Anterior cingulate cortex (tissue), 58 donors: ENCODE results near the gene AGAP1.
A peak's percentile ranks its signal among the peaks of the same experiment; 100 is the strongest.

ENCODE experiments used
- DNase-seq, 58 donors: peaks; one replicate each; lab custom pipeline; 2025; lab: John Stamatoyannopoulos, UW

AGAP1 gene

GRCh38 chr2:235506291-235506996, 12.6 kb downstream of the AGAP1 start:
- DNase-seq: no peak

DNA sequence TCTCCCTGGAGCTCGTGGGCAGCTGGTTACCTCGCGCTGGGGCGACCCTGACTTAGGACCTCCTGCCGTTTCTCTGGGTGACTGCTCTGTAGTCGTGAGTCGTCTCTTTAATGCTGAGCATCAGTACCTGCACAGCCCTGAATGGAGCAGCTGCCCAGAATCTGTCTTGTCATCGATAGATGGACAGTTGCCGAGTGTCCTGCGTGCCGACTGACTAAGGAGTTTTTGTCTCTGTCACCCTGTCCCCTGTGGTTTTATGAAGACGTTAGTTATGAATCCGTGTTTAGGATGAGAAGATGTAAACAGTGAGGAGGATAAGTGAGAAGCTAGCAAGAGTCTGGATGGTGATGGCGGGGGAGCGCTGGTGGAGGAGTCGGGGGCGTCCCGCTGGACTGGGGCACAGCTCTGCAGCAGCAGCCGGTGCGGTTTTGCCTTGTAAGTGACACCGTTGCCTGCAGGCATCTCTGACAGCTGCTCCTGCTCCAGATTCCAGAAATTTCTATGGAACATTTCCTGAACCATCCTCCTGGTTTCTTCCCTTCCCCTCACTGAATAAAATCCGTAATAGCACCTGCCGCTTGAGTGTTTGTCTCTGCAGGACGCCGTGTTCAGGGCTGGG, 13.3 kb downstream of the AGAP1 start:
- no peak for DNase-seq

- DNase-seq: no peak
These were observed 14.1 kb downstream of the AGAP1 start for GRCh38 chr2:235507928-235508327.

- DNase-seq: peak in 1 of 58 donors; percentile 10
These were observed 14.7 kb downstream of the AGAP1 start for GRCh38 chr2:235508371-235509160.

DNA sequence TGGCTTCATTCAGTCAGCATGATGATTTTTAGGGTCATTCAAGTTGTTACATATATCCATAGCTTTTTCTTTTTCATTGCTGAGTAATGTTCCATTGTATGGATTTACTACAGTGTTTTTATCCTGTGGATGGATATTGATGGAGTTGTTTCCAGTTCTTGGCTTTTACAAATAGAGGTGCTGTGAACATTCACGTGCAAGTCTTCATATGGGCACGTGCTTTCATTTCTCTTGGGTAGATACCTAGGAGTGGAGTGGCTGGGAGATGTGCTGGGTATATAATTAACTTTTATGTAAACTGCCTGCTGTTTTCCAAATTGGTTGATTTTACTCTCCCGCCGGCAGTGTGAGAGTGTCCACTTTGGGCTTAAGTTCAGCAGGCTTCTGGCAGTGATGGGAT, 16.5 kb downstream of the AGAP1 start:
- DNase-seq: no peak

- DNase-seq: no peak
These were observed 17.4 kb downstream of the AGAP1 start for GRCh38 chr2:235511187-235511661.

- no peak for DNase-seq
These were observed 18.2 kb downstream of the AGAP1 start for GRCh38 chr2:235511751-235512698.

DNA sequence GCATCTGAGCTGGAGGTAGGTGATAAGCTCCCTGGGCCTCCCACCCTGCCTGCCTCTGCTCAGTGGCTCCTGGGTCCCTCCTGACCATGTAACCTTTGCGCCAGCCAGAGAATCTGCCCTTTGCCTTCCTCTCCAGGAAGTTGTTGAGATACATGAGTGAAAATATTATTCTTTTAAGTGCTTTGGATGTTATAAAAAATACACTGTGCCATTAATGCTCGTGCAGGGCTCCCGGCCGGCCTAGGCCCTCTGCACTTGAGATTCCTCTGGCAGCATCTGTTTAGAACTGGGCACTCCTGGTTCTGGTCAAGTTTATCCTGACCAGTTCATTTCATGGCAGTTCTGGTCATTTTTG, 18.8 kb downstream of the AGAP1 start:
- DNase-seq: no peak

- no peak for DNase-seq
These were observed 20.3 kb downstream of the AGAP1 start for GRCh38 chr2:235513984-235514626.

DNA sequence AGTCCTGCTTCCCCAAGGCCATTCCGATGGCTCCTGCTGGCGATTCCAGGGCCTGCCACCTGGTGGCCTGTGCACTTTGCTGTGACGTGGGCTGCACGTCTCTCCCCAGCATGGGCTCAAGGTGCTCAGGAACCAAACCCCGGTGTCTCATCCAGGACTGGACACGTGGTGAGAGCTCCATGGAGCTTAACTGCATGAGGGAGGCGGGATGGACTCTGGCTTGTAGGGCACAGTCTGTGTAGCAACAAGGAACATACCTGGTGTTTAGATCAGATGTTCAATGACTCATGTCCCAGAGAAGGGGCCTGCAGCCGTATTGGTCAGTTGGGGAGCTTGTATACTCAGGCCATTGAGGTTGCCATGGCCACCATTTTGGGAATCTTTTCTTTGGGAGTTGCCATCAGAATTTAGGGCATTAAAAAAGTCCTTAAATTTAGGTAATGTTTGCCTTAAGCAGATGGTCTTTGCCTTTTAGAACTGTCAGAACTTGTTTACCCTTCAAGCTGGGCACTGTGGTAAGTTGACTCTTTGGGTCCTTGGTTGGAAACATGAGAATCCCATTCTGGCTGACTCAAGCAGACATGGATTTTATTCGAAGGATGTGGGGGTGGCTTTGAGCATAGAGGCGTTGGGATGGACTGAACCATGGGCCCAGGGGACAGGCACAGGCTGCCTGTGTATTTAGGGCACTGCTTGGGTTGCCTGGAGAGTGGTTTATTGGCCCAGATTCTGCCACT, 21.0 kb downstream of the AGAP1 start:
- no peak for DNase-seq

GRCh38 chr2:235515364-235515742, 21.5 kb downstream of the AGAP1 start:
- DNase-seq: no peak

DNA sequence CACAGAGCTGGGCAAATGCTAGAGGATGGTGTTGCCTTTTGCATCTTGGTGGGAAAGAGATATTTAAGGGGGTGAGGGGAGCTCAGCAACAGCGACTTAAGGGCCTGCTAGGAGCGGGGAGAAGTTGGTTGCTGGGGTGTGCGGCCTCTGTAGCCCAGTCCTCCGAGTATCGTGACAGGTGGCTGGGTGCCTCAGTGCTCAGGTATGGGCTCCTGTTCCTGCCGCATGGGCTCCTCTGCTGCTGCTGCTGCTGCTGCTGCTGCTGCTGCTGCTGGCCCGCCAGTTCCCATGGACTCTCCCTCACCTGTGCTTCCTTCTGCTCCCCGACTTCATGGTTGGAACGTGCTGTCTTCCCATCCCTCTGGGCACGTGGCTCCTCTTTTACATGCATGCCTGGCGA, 22.0 kb downstream of the AGAP1 start:
- DNase-seq: no peak

DNA sequence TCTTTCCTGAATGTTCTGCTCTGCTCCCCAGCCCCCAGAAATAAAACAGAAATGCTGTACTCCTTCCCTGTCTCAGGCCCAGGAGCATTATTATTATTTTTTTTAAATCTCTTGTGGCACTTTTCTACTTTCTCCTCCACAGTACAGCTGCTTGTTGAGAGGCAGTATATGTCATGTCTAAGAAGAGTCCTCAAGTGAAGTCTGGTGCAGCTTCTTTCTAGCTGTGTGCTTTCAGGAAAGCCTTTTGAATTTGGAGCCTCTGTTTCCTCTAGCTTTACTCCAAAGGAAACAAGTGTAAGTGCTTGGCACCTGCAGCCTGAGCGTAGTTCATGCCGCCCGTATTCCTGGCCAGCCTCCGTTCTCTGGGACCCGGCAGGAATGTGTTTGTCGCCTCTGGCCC, 22.4 kb downstream of the AGAP1 start:
- no peak for DNase-seq

DNA sequence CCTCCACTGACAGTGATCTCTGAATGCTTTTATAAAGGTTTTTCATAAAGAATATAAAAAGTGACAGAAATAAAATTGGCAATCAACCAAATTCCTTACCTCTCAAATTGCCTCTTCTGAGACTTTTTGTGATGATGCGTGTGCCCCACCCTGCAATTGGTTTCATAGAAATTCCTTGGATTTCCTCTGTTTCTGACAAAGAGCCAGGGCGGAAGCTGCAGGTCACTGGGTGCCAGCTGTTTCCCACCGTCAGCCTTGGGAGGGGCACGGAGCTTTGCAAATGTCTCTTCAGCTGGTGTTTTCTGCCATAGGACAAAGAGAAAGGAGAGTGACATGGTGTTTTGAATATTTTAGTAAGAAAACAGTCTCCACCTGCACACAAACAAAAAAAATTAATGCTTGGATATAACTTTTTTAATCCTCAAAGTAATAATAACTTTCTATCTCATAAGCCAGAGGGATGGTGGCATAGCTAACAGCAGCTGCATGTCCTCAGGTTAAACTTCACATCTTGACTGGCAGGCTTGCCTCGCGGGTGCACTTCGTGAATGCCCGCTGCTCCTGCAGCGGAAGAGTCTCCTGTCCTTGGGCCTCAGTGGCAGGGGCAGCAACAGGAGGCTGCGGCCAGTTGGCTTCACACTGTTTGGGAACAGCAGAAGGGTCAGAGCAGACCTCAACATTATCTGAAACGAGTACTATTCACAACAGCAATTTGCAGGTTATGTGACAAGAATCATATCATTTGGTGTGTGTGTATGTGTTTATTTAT, 24.7 kb downstream of the AGAP1 start:
- DNase-seq: no peak

- DNase-seq: no peak
These were observed 26.9 kb downstream of the AGAP1 start for GRCh38 chr2:235520787-235521186.

GRCh38 chr2:235521844-235522243, 28.0 kb downstream of the AGAP1 start:
- DNase-seq: no peak

- DNase-seq: no peak
These were observed 29.2 kb downstream of the AGAP1 start for GRCh38 chr2:235523021-235523420.

DNA sequence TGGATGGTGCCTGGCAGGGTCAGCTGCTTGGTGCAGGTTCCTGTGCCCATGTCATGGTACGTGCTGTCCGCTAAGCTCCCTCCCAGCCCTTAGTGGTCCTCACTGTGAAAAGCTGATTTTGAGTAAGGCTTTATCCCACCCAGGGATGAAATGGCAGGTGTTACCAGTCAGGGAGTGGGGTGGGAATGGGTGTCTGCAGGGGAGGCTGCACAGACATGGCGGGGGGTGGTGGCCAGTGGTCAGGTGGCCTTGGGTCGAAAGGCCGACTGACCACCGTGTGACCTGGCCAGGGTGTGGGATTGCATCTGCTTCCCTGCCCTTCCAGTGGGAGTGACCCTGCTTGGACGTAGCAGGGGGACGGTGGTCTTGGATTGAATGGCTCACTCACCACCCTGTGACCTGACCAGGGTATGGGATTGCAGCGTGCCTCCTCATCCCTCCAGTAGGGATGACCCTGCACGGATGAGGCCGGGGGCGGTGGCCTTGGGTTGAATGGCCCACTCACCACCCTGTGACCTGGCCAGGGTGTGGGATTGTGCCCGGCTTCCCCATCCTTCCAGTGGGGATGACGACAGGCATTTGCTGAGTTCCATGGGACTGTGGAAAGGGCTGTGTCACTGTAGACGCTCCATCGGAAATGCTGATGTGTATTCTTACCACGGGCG, 29.8 kb downstream of the AGAP1 start:
- no peak for DNase-seq
